Thyroid gland (tissue), 4 donors: ENCODE results near the gene CACNA2D3. TPM values are rescaled to one million over a fixed set of nuclear protein-coding genes. Genes with fewer than 3 reads are reported as not detected.

Source experiments
- DNase-seq, 2 donors: peaks; one replicate each; pipeline ENCODE4 v3.0.0-alpha.2; 2019
- H3K27ac ChIP-seq, 3 donors: fragments of 200-600 bp; sonication (generic); 1 replicate in 2 of 3; 2 replicates in 1 of 3; pipeline ENCODE4 v1.5.1; 2016 to 2019; ENCODE audit warnings: mild to moderate bottlenecking in 1 of 3, moderate library complexity in 1 of 3
- H3K27me3 ChIP-seq: fragments of 200-600 bp; sonication (generic); one replicate; pipeline ENCODE4 v1.5.1; 2019
- H3K36me3 ChIP-seq, 2 donors: fragments of 200-600 bp; sonication (generic); one replicate each; pipeline ENCODE4 v1.5.1; 2016 to 2019
- H3K4me1 ChIP-seq, 2 donors: fragments of 200-600 bp; sonication (generic); one replicate each; pipeline ENCODE4 v1.5.1; 2017 to 2019
- H3K4me3 ChIP-seq, 3 donors: fragments of 200-600 bp; sonication (generic); replicated peaks in 1 of 3; 1 replicate in 2 of 3; 2 replicates in 1 of 3; pipeline ENCODE4 v1.5.1; 2016; ENCODE audit warnings: mild to moderate bottlenecking in 1 of 3
- H3K9me3 ChIP-seq: fragments of 200-600 bp; sonication (generic); one replicate; pipeline ENCODE4 v1.5.1; 2017
- CTCF ChIP-seq, 6 experiments: fragments of 200-600 bp in 3 of 6; fragments of 450-650 bp in 3 of 6; sonication (generic) in 3 of 6; IDR thresholded peaks; one replicate each; pipeline ENCODE4 v1.5.1; 2016 to 2019; ENCODE audit warnings: antibody characterized with exemption in 6 of 6, mild to moderate bottlenecking in 2 of 6, inconsistent platforms in 1 of 6, moderate library complexity in 1 of 6
- POLR2A ChIP-seq, 2 donors: fragments of 450-650 bp; IDR thresholded peaks; one replicate each; pipeline ENCODE4 v1.6.1; 2017; ENCODE audit warnings: antibody characterized with exemption in 2 of 2, mild to moderate bottlenecking in 2 of 2, moderate library complexity in 1 of 2
- WGBS, 2 donors: methylation state at CpG; one replicate each; pipeline ENCODE4 v1.1.5; 2017; 5-methylcytosine and 5-hydroxymethylcytosine counted together
- intact Hi-C: fragments of 100-400 bp; cut with DNase I; formaldehyde crosslinking; loops from one replicate; pipeline ENCODE4 v1.15.1; 2023
- total RNA-seq, 4 donors: library from RNA; depleted of rRNA; stranded (reverse); fragments of >200 nt; gene quantifications; one replicate each; pipeline ENCODE4 v1.2.3, GENCODE V29; 2016

CACNA2D3 gene
- total RNA-seq, 4 donors from 2014 or later, result 2.9 to 4.8 (median 4.5) TPM

GRCh38 chr3:54826251-54826691 is 703.9 kb downstream of the CACNA2D3 start:
- no peaks in the 10 kb centered on the region for H3K36me3 ChIP-seq
- H3K27me3 ChIP-seq, result no peaks in the 10 kb centered on the region
- no peak overlapping the region for H3K27ac ChIP-seq
- H3K4me3 ChIP-seq, result no peak overlapping the region
- intact Hi-C loops, result no loop called here
- WGBS, 2 donors, result 79 to 83% methylated on average over 3 of the region's 3 CpGs
- H3K4me1 ChIP-seq, result peaks cover 8% of the 10 kb centered on the region in 2 donors
- no peak for DNase-seq
- TF ChIP-seq POLR2A (IDR thresholded peaks at IDR 0.05) (no peak), CTCF (IDR thresholded peaks at IDR 0.05) (no peak)
- no peaks in the 10 kb centered on the region for H3K9me3 ChIP-seq

- intact Hi-C loops, result no loop called here
- Histone ChIP-seq H3K27ac (no peak overlapping the region), H3K4me1 (peaks cover 3 to 4% of the 10 kb centered on the region in 2 donors), H3K36me3 (no peaks in the 10 kb centered on the region), H3K27me3 (no peaks in the 10 kb centered on the region), H3K4me3 (no peak overlapping the region), H3K9me3 (no peaks in the 10 kb centered on the region)
- DNase-seq, result no peak
- 70 to 74% methylated on average over 9 of the region's 9 CpGs for WGBS, 2 donors
- TF ChIP-seq CTCF (IDR thresholded peaks at IDR 0.05), result no peak
- TF ChIP-seq POLR2A (IDR thresholded peaks at IDR 0.05), result no peak
Measured at GRCh38 chr3:54827056-54827687, 704.8 kb downstream of the CACNA2D3 start.

GRCh38 chr3:54827776-54828175 is 705.4 kb downstream of the CACNA2D3 start:
- Histone ChIP-seq H3K36me3 (no peaks in the 10 kb centered on the region), H3K4me3 (no peak overlapping the region), H3K9me3 (no peaks in the 10 kb centered on the region), H3K27me3 (no peaks in the 10 kb centered on the region), H3K4me1 (no peaks in the 10 kb centered on the region), H3K27ac (no peak overlapping the region)
- 84 to 91% methylated on average over 2 of the region's 2 CpGs for WGBS, 2 donors
- TF ChIP-seq CTCF (IDR thresholded peaks at IDR 0.05) (no peak), POLR2A (IDR thresholded peaks at IDR 0.05) (no peak)
- no peak for DNase-seq
- intact Hi-C loops, result no loop called here

DNA sequence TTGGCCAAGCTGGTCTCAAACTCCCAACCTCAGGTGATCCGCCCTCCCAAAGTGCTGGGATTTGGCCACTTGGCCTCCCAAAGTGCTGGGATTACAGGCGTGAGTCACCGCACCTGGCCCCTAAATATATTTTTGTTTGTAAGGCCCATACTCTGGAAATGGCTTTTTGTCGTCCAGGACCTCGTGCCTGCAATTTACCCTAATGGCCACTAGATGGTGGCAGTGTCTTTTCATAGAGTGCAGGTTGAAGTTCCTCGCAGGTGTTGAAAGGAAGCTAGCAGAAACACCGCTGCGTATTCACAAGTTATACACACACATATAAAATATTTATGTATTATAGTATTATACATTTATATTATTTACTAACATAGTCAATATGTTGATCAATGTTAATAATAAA is 708.3 kb downstream of the CACNA2D3 start:
- H3K4me1 ChIP-seq, result peaks cover 2 to 3% of the 10 kb centered on the region in 2 donors
- 83% methylated on average over 8 of the region's 8 CpGs for WGBS, 2 donors

More for the DNA sequence above, 708.3 kb downstream of the CACNA2D3 start:
- no peaks in the 10 kb centered on the region for H3K36me3 ChIP-seq
- no peak for DNase-seq
- H3K4me3 ChIP-seq, result no peak overlapping the region
- no peaks in the 10 kb centered on the region for H3K9me3 ChIP-seq
- no peak overlapping the region for H3K27ac ChIP-seq
- no peaks in the 10 kb centered on the region for H3K27me3 ChIP-seq
- intact Hi-C loops, result no loop called here
- TF ChIP-seq POLR2A (IDR thresholded peaks at IDR 0.05) (no peak), CTCF (IDR thresholded peaks at IDR 0.05) (peak in 3 of 6 experiments; percentile 34 to 51 (median 49))
